GM12878 (cell line): ENCODE measurements around the gene CLIC6. TPM values are rescaled to one million over a fixed set of nuclear protein-coding genes. Genes with fewer than 3 reads are reported as not detected.
A peak's percentile ranks its signal among the peaks of the same experiment; 100 is the strongest.

Experiments
- ATF3 ChIP-seq: IDR thresholded peaks from 2 replicates; pipeline ENCODE4 v1.6.1; 2011; ENCODE audit warnings: low read depth, mild to moderate bottlenecking, low read length, moderate library complexity, borderline replicate concordance; ENCODE audit errors: extremely low read depth
- CHD4 ChIP-seq: fragments of 200-600 bp; sonication (generic); IDR thresholded peaks from 2 replicates; pipeline ENCODE4 v1.6.1; 2016; ENCODE audit warnings: mild to moderate bottlenecking
- CREB1 ChIP-seq: IDR thresholded peaks from 2 replicates; pipeline ENCODE4 v1.6.1; 2012; ENCODE audit warnings: low read depth, mild to moderate bottlenecking, inconsistent platforms
- ESRRA ChIP-seq: IDR thresholded peaks from 2 replicates; pipeline ENCODE4 v1.6.1; 2012; ENCODE audit warnings: mild to moderate bottlenecking, low read length, improper control_type of control experiment
- FOXK2 ChIP-seq: fragments of 450-650 bp; IDR thresholded peaks from 2 replicates; pipeline ENCODE4 v1.6.1; 2017; ENCODE audit warnings: mild to moderate bottlenecking, moderate library complexity
- HDAC2 ChIP-seq: fragments of 200-600 bp; sonication (generic); IDR thresholded peaks from 2 replicates; pipeline ENCODE4 v1.6.1; 2017
- JUNB ChIP-seq: IDR thresholded peaks from 2 replicates; pipeline ENCODE4 v1.6.1; 2016; ENCODE audit warnings: antibody characterized with exemption, mild to moderate bottlenecking
- KAT2A ChIP-seq: conservative IDR thresholded peaks from 2 replicates; pipeline ENCODE4 v1.6.1; 2011; ENCODE audit warnings: low read depth, low read length; ENCODE audit not compliant: control insufficient read depth
- MYB ChIP-seq: fragments of 150-350 bp; IDR thresholded peaks from 2 replicates; pipeline ENCODE4 v1.6.1; 2014; ENCODE audit warnings: mild to moderate bottlenecking, low read depth, low read length, borderline replicate concordance
- NBN ChIP-seq: fragments of 450-650 bp; IDR thresholded peaks from 2 replicates; pipeline ENCODE4 v1.6.1; 2016
- NR2C1 ChIP-seq: fragments of 450-650 bp; IDR thresholded peaks from 2 replicates; pipeline ENCODE4 v1.6.1; 2017; ENCODE audit warnings: antibody characterized with exemption, mild to moderate bottlenecking, moderate library complexity
- PBX3 ChIP-seq: IDR thresholded peaks from 2 replicates; pipeline ENCODE4 v1.6.1; 2011; ENCODE audit warnings: mild to moderate bottlenecking, low read depth, low read length, moderate library complexity; ENCODE audit not compliant: insufficient replicate concordance
- RUNX3 ChIP-seq: IDR thresholded peaks from 2 replicates; pipeline ENCODE4 v1.6.1; 2012; ENCODE audit warnings: low read length, inconsistent platforms
- SKIL ChIP-seq: fragments of 450-650 bp; IDR thresholded peaks from 2 replicates; pipeline ENCODE4 v1.6.1; 2017; ENCODE audit warnings: mild to moderate bottlenecking, low read depth, inconsistent platforms; ENCODE audit not compliant: poor library complexity, severe bottlenecking
- TAF1 ChIP-seq: IDR thresholded peaks from 2 replicates; pipeline ENCODE4 v1.6.1; 2011; ENCODE audit warnings: mild to moderate bottlenecking, low read depth, low read length, borderline replicate concordance
- TCF12 ChIP-seq: IDR thresholded peaks from 2 replicates; pipeline ENCODE4 v1.6.1; 2011; ENCODE audit warnings: low read depth, mild to moderate bottlenecking, low read length
- YBX1 ChIP-seq: fragments of 450-650 bp; IDR thresholded peaks from 2 replicates; pipeline ENCODE4 v1.6.1; 2016; ENCODE audit warnings: antibody characterized with exemption
- polyA plus RNA-seq, 11 experiments: library from polyadenylated mRNA; depleted of rRNA in 4 of 11; unstranded in 6 of 11; stranded (reverse) in 5 of 11; fragments of >200 nt; fragmentation: Nextera tagmentation in 4 of 11; fragmentation: Illumina TruSeq in 1 of 11; extraction: Ambion mirVana in 4 of 11; extraction: Trizol in 1 of 11; gene quantifications; 1 replicate in 1 of 11; 2 replicates in 10 of 11; pipeline versions ENCODE4 v1.2.1 to v1.2.3, GENCODE V29; 2011 to 2016; ENCODE audit warnings: inconsistent platforms in 2 of 11, missing spikeins in 2 of 11, low read depth in 1 of 11
- total RNA-seq, 4 experiments: library from RNA; depleted of rRNA in 3 of 4; stranded (reverse); fragments of >200 nt in 3 of 4; fragmentation: Illumina TruSeq in 1 of 4; extraction: Trizol in 1 of 4; gene quantifications; 2 replicates each; pipeline versions ENCODE4 v1.2.1 to v1.2.3, GENCODE V29; 2013 to 2021
- TF ChIP-seq, protein P1 (sequence below): IDR thresholded peaks from 2 replicates; pipeline ENCODE4 v1.6.1; 2012; ENCODE audit warnings: low read depth, low read length, improper control_type of control experiment
- TF ChIP-seq, protein P2 (sequence below): fragments of 450-650 bp; IDR thresholded peaks from 2 replicates; pipeline ENCODE4 v1.6.1; 2016; ENCODE audit warnings: mild to moderate bottlenecking, moderate library complexity, borderline replicate concordance
- TF ChIP-seq, protein P3 (sequence below): IDR thresholded peaks from 2 replicates; pipeline ENCODE4 v1.6.1; 2012; ENCODE audit warnings: low read length, inconsistent platforms

The CLIC6 gene
- total and polyA plus RNA-seq, 10 of the 15 experiments (the other 5 are each of a cell fraction or from before 2014, with no cell fraction given), result 5.7 to 34.1 (median 11.2) TPM

GRCh38 chr21:34673006-34673405 lies 4.2 kb downstream of the CLIC6 start (continued):
- TF ChIP-seq SKIL (no peak), YBX1 (no peak), ESRRA (no peak), NR2C1 (no peak), FOXK2 (no peak), CHD4 (no peak), PBX3 (peak; percentile 64), RUNX3 (peak; percentile 64), NBN (0 out of 2 replicates have a peak, but pooled peaks have one; percentile 58), TAF1 (no peak), CREB1 (no peak), KAT2A (no peak), JUNB (0 out of 2 replicates have a peak, but pooled peaks have one; percentile 11), ATF3 (no peak), TCF12 (no peak), MYB (no peak), HDAC2 (no peak)
- TF ChIP-seq, protein P1, sequence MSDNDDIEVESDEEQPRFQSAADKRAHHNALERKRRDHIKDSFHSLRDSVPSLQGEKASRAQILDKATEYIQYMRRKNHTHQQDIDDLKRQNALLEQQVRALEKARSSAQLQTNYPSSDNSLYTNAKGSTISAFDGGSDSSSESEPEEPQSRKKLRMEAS, result peak; percentile 61; the same call in 1 of the 2 replicates
- TF ChIP-seq, protein P2, sequence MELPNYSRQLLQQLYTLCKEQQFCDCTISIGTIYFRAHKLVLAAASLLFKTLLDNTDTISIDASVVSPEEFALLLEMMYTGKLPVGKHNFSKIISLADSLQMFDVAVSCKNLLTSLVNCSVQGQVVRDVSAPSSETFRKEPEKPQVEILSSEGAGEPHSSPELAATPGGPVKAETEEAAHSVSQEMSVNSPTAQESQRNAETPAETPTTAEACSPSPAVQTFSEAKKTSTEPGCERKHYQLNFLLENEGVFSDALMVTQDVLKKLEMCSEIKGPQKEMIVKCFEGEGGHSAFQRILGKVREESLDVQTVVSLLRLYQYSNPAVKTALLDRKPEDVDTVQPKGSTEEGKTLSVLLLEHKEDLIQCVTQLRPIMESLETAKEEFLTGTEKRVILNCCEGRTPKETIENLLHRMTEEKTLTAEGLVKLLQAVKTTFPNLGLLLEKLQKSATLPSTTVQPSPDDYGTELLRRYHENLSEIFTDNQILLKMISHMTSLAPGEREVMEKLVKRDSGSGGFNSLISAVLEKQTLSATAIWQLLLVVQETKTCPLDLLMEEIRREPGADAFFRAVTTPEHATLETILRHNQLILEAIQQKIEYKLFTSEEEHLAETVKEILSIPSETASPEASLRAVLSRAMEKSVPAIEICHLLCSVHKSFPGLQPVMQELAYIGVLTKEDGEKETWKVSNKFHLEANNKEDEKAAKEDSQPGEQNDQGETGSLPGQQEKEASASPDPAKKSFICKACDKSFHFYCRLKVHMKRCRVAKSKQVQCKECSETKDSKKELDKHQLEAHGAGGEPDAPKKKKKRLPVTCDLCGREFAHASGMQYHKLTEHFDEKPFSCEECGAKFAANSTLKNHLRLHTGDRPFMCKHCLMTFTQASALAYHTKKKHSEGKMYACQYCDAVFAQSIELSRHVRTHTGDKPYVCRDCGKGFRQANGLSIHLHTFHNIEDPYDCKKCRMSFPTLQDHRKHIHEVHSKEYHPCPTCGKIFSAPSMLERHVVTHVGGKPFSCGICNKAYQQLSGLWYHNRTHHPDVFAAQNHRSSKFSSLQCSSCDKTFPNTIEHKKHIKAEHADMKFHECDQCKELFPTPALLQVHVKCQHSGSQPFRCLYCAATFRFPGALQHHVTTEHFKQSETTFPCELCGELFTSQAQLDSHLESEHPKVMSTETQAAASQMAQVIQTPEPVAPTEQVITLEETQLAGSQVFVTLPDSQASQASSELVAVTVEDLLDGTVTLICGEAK, result no peak
- TF ChIP-seq, protein P3, sequence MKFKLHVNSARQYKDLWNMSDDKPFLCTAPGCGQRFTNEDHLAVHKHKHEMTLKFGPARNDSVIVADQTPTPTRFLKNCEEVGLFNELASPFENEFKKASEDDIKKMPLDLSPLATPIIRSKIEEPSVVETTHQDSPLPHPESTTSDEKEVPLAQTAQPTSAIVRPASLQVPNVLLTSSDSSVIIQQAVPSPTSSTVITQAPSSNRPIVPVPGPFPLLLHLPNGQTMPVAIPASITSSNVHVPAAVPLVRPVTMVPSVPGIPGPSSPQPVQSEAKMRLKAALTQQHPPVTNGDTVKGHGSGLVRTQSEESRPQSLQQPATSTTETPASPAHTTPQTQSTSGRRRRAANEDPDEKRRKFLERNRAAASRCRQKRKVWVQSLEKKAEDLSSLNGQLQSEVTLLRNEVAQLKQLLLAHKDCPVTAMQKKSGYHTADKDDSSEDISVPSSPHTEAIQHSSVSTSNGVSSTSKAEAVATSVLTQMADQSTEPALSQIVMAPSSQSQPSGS, result no peak
